ENCODE results near the gene RGL3. TPM values are rescaled to one million over a fixed set of nuclear protein-coding genes. Genes with fewer than 3 reads are reported as not detected.
"Not testable (repeated sequence)": the region's sequence is repeated elsewhere in the genome, so short reads cannot be mapped to it uniquely, and the experiment has no call there.

The RGL3 gene
- total RNA-seq, 4 donors from 2014 or later: 0.25 to 3.7 (median 1.3) TPM

DNA sequence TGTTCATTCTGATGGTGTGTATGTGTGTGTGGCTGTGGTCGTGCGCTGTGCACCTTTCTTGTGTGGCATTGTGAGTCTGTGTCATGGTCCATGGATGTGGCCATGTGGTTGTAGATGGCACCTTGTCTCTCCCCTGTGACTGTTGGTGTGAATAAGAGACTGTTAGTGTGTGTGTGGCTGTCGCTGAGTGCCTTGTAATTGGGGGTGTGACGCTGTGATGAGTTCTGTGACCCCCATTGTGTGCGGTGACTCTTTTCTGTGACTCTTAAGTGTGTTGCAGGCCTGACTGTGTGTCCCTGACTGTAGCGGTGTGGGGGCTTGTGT, 63.1 kb downstream of the RGL3 start:
- peak overlapping the region in 3 of 4 donors; percentile 80 to 86 (median 83) for H3K27ac ChIP-seq
- TF ChIP-seq POLR2AphosphoS5 (IDR thresholded peaks at IDR 0.05): no peak
- TF ChIP-seq, protein P1, sequence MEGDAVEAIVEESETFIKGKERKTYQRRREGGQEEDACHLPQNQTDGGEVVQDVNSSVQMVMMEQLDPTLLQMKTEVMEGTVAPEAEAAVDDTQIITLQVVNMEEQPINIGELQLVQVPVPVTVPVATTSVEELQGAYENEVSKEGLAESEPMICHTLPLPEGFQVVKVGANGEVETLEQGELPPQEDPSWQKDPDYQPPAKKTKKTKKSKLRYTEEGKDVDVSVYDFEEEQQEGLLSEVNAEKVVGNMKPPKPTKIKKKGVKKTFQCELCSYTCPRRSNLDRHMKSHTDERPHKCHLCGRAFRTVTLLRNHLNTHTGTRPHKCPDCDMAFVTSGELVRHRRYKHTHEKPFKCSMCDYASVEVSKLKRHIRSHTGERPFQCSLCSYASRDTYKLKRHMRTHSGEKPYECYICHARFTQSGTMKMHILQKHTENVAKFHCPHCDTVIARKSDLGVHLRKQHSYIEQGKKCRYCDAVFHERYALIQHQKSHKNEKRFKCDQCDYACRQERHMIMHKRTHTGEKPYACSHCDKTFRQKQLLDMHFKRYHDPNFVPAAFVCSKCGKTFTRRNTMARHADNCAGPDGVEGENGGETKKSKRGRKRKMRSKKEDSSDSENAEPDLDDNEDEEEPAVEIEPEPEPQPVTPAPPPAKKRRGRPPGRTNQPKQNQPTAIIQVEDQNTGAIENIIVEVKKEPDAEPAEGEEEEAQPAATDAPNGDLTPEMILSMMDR (IDR thresholded peaks at IDR 0.05): no peak
- no peak for TF ChIP-seq EP300 (IDR thresholded peaks at IDR 0.05)
- TF ChIP-seq POLR2A (IDR thresholded peaks at IDR 0.05): no peak
- H3K27me3 ChIP-seq: no peaks in the 10 kb centered on the region
- peaks cover 0 to 38% of the 10 kb centered on the region in 2 donors for H3K36me3 ChIP-seq
- 90% methylated on average over 4 of the region's 6 CpGs; no CpG with 5 or more reads in 1 of the 2 donors for WGBS, 2 donors (ENCODE audit: low coverage in 1 of 2)
- peaks cover 0 to 31% (median 10%) of the 10 kb centered on the region in 3 donors for H3K4me1 ChIP-seq
- ATAC-seq: no peak
- peak overlapping the region; percentile 76 to 92 for H3K4me3 ChIP-seq
- no peaks in the 10 kb centered on the region for H3K9me3 ChIP-seq

DNA sequence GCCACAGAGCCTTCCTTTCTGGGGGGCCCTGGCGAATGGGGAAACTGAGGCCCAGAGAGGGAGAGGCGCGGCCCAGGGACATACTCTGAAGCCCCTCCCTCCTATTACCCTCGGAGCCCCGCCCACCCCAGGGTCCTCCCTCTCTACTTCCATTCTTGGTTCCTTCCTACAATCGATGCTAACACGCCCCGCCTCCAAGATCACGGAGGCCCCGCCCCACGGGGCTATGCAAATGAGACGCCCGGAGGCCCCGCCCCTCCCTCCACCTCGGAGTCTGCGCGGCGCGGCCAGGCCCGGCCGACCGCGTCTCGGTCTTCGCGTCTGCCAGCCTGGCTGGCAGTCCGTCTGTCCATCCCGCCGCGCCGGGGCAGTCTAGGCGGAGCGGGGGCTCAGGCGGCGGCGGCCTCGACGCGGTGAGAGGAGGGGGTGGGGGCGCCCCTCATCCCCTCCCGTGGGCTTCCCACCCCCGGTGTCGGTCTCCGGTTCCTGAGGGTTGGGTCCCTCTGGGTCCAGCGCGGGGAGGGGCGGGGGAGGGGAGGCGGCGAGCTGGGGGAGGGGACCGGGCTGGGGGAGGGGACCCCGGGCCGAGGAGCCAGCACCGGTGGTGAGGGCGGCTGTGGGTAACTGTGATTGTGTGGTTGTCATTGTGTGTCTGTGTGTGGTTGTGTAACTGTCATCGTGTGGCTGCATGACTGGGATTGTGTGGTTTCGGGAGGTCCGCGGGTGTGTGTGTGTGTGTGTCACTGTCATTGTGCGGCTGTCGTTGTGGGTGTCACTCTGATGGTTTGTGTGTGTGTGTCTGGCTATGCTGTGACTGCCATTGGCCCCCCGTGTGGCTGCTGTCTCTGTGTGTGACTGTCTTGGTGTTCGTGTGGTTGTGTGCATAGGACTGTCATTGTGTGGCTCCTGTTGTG, 63.7 kb downstream of the RGL3 start, which contains the start of gene PLPPR2:
TSS of gene PLPPR2 (plus strand) at position 273 of the 914 bp plus-strand sequence. CDS start 2,242 bp downstream, outside the sequence.
- ATAC-seq: peak; percentile 97
- Histone ChIP-seq H3K27ac (peak within 1 kb of the TSS; percentile 61 to 86 (median 82)), H3K4me1 (peaks cover 0 to 31% (median 10%) of the 10 kb centered on the region in 3 donors), H3K27me3 (no peaks in the 10 kb centered on the region), H3K36me3 (peaks cover 0 to 32% of the 10 kb centered on the region in 2 donors), H3K4me3 (peak within 1 kb of the TSS; percentile 76 to 92), H3K9me3 (no peaks in the 10 kb centered on the region)
- WGBS, 2 donors (ENCODE audit: low coverage in 1 of 2): 0 to 5% methylated on average over 2 to 7 of the region's 62 CpGs
- TF ChIP-seq, protein P1 (IDR thresholded peaks at IDR 0.05): peak in 1 of 4 experiments; percentile 16
- TF ChIP-seq EP300 (IDR thresholded peaks at IDR 0.05) (no peak), POLR2A (IDR thresholded peaks at IDR 0.05) (peak; percentile 69 to 72), POLR2AphosphoS5 (IDR thresholded peaks at IDR 0.05) (peak; percentile 53)

DNA sequence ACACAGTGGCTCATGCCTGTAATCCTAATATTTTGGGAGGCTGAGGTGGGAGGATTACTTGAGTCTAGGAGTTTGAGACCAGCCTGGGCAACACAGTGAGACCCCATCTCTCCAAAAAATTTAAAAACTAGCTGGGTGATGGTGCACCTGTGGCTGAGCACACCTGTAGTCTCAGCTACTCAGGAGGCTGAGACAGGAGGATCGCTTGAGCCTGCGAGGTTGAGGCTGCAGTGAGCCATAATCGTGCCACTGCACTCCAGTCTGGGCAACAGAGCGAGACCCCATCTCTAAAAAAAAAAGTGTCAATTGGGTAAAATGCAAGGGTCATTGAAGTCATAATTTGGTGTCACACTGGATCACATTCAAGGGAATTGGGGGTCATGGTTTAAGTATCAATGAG, 65.0 kb downstream of the RGL3 start:
- ATAC-seq, H3K4me3 ChIP-seq, H3K27me3 ChIP-seq, H3K9me3 ChIP-seq, H3K27ac ChIP-seq: not testable (repeated sequence)
- WGBS, 2 donors (ENCODE audit: low coverage in 1 of 2): 100% methylated on average over 4 of the region's 4 CpGs; no CpG with 5 or more reads in 1 of the 2 donors
- Histone ChIP-seq H3K36me3 (peaks cover 0 to 27% of the 10 kb centered on the region in 2 donors), H3K4me1 (peaks cover 0 to 31% (median 10%) of the 10 kb centered on the region in 3 donors)

DNA sequence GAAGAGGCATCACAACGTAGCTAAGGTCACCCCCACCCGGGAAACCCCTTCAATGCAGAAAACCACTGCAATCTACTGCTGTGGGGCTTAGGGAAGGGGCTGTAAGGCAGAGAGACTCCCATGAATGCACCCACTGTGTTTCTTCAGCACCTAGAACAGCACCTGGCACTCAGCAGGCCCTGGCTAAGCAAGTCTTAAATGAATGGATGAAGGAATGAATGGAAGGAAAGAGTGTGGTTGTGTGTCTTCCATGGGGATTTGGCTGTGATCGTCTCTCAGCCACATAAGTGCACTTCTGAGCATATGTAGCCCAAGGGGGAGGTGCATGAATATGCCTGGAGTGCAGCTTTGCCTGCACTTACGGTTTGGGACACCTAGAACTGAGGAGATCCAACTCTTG, 69.9 kb downstream of the RGL3 start:
- no peak overlapping the region for H3K27ac ChIP-seq
- ATAC-seq: no peak
- no peak overlapping the region for H3K4me3 ChIP-seq
- H3K9me3 ChIP-seq: peaks cover 0 to 8% (median 0%) of the 10 kb centered on the region in 3 donors
- H3K36me3 ChIP-seq: peaks cover 0 to 9% of the 10 kb centered on the region in 2 donors
- TF ChIP-seq, protein P1 (IDR thresholded peaks at IDR 0.05): no peak
- TF ChIP-seq POLR2AphosphoS5 (IDR thresholded peaks at IDR 0.05): no peak
- no peak for TF ChIP-seq EP300 (IDR thresholded peaks at IDR 0.05)
- TF ChIP-seq POLR2A (IDR thresholded peaks at IDR 0.05): no peak
- H3K27me3 ChIP-seq: no peaks in the 10 kb centered on the region
- peaks cover 0 to 28% (median 17%) of the 10 kb centered on the region in 3 donors for H3K4me1 ChIP-seq
- WGBS, 2 donors (ENCODE audit: low coverage in 1 of 2): 60% methylated on average over 1 of the region's 4 CpGs; no CpG with 5 or more reads in 1 of the 2 donors

DNA sequence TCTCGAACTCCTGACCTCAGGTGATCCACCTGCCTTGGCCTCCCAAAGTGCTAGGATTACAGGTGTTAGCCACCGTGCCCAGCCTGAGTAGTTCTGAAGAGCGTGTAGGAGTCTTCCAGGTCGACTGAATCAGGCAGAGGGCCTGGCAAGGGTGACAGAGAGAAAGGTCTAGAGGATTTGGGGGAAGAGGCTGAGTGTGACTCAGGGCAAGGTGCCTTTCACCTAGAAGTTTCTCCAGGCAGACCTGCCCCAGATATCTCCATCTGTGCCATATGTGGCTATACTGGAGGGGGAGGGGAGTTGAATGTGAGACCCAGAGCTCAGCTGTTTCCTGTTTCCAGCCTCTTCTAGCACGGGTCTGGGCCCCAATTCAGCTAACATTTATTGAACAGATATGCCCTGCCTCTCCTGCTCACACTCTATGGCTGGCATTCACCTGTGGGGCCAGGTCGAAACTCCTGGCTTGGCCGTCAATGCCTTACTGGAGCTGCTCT, 71.5 kb downstream of the RGL3 start:
- Histone ChIP-seq H3K27ac (peak overlapping the region in 3 of 4 donors; percentile 83 to 96 (median 92)), H3K27me3 (no peaks in the 10 kb centered on the region), H3K4me3 (no peak overlapping the region), H3K36me3 (peaks cover 0 to 19% of the 10 kb centered on the region in 2 donors), H3K4me1 (peaks cover 0 to 44% (median 21%) of the 10 kb centered on the region in 3 donors), H3K9me3 (peaks cover 0 to 8% (median 0%) of the 10 kb centered on the region in 3 donors)
- TF ChIP-seq EP300 (IDR thresholded peaks at IDR 0.05) (no peak), POLR2A (IDR thresholded peaks at IDR 0.05) (no peak), POLR2AphosphoS5 (IDR thresholded peaks at IDR 0.05) (no peak)
- TF ChIP-seq, protein P1 (IDR thresholded peaks at IDR 0.05): no peak
- WGBS, 2 donors (ENCODE audit: low coverage in 1 of 2): 33 to 100% methylated on average over 1 of the region's 7 CpGs
- ATAC-seq: no peak

All from gastroesophageal sphincter (tissue), 4 donors.